GM19468 (cell line): ENCODE measurements around the gene OPN4.
"Not testable (repeated sequence)": the region's sequence is repeated elsewhere in the genome, so short reads cannot be mapped to it uniquely, and the experiment has no call there.

Experiments
- ATAC-seq: cut with Tn5 transposase; IDR thresholded peaks from one replicate; pipeline ENCODE4 v1.9.1; 2021; ENCODE audit warnings: mild to moderate bottlenecking, moderate library complexity, moderate number of reproducible peaks; ENCODE audit not compliant: unreplicated experiment; ENCODE audit errors: extremely low read depth

OPN4 gene

GRCh38 chr10:86654411-86655172 is at the start of gene OPN4:
TSS of gene OPN4 (plus strand) at chr10:86654547. CDS start at chr10:86654784, 237 bp downstream.
- no peak for ATAC-seq

GRCh38 chr10:86607674-86608073 is 46.7 kb upstream of the OPN4 start:
- ATAC-seq: no peak

- ATAC-seq: no peak
These were observed 44.4 kb upstream of the OPN4 start for GRCh38 chr10:86609920-86610319.

- no peak for ATAC-seq
These were observed 43.0 kb upstream of the OPN4 start for GRCh38 chr10:86611386-86611785.

GRCh38 chr10:86613096-86613495 is 41.3 kb upstream of the OPN4 start:
- ATAC-seq: no peak

- no peak for ATAC-seq
These were observed 40.4 kb upstream of the OPN4 start for GRCh38 chr10:86613905-86614304.

GRCh38 chr10:86614853-86615252 is 39.5 kb upstream of the OPN4 start:
- no peak for ATAC-seq

- ATAC-seq: not testable (repeated sequence)
These were observed 37.1 kb upstream of the OPN4 start for GRCh38 chr10:86617278-86617677.

- ATAC-seq: no peak
These were observed 26.0 kb upstream of the OPN4 start for GRCh38 chr10:86628311-86628710.

- ATAC-seq: no peak
These were observed 24.3 kb upstream of the OPN4 start for GRCh38 chr10:86630079-86630478.

GRCh38 chr10:86632009-86632800 is 22.1 kb upstream of the OPN4 start:
- ATAC-seq: no peak

GRCh38 chr10:86632951-86633350 is 21.4 kb upstream of the OPN4 start:
- no peak for ATAC-seq

GRCh38 chr10:86635402-86635801 is 18.9 kb upstream of the OPN4 start:
- no peak for ATAC-seq

GRCh38 chr10:86636311-86636710 is 18.0 kb upstream of the OPN4 start:
- ATAC-seq: no peak

GRCh38 chr10:86642021-86642420 is 12.3 kb upstream of the OPN4 start:
- ATAC-seq: no peak

- no peak for ATAC-seq
These were observed 11.8 kb upstream of the OPN4 start for GRCh38 chr10:86642499-86642898.

GRCh38 chr10:86644152-86644793 is 10.1 kb upstream of the OPN4 start:
- ATAC-seq: no peak

- ATAC-seq: no peak
These were observed 9.4 kb upstream of the OPN4 start for GRCh38 chr10:86644794-86645445.

GRCh38 chr10:86645621-86646165 is 8.7 kb upstream of the OPN4 start:
- ATAC-seq: not testable (repeated sequence)

- no peak for ATAC-seq
These were observed 7.8 kb upstream of the OPN4 start for GRCh38 chr10:86646532-86646931.
